Type B pancreatic cell (in vitro differentiated cells): ENCODE measurements around the gene NT5DC3. TPM values are rescaled to one million over a fixed set of nuclear protein-coding genes. Genes with fewer than 3 reads are reported as not detected.

Experiments used
- DNase-seq: peaks from one replicate; pipeline ENCODE4 v3.0.0; 2021; ENCODE audit warnings: mixed read lengths; ENCODE audit not compliant: unreplicated experiment; ENCODE audit errors: extremely low spot score
- H3K27ac Mint-ChIP-seq: 2 replicates; pipeline ENCODE4 v1.8.0; 2021; ENCODE audit warnings: mild to moderate bottlenecking, mixed read lengths
- H3K27me3 Mint-ChIP-seq: 2 replicates; pipeline ENCODE4 v1.8.0; 2021; ENCODE audit warnings: mixed read lengths
- H3K36me3 Mint-ChIP-seq: 2 replicates; pipeline ENCODE4 v1.8.0; 2021; ENCODE audit warnings: mixed read lengths
- H3K4me1 Mint-ChIP-seq: one replicate; pipeline ENCODE4 v1.8.0; 2021; ENCODE audit warnings: mixed read lengths; ENCODE audit not compliant: unreplicated experiment
- H3K4me3 Mint-ChIP-seq: 2 replicates; pipeline ENCODE4 v1.8.0; 2021; ENCODE audit warnings: mild to moderate bottlenecking, mixed read lengths
- H3K9me3 Mint-ChIP-seq: 2 replicates; pipeline ENCODE4 v1.8.0; 2021; ENCODE audit warnings: mixed read lengths
- CTCF ChIP-seq: fragments of 200-600 bp; sonication (generic); conservative IDR thresholded peaks from 2 replicates; pipeline ENCODE4 v1.5.0; 2021; ENCODE audit warnings: antibody characterized with exemption, mild to moderate bottlenecking
- total RNA-seq: library from RNA; stranded (reverse); gene quantifications from 2 replicates; pipeline ENCODE4 v1.2.1, GENCODE V29; 2021; ENCODE audit warnings: low replicate concordance

NT5DC3 gene
- total RNA-seq, 1 donor from 2014 or later = 16.3 TPM

- peak; percentile 48 for TF ChIP-seq CTCF
- Mint-ChIP-seq H3K4me3 (no peak overlapping the region), H3K27me3 (no peaks in the 10 kb centered on the region), H3K27ac (no peak overlapping the region), H3K9me3 (no peaks in the 10 kb centered on the region), H3K4me1 (no peaks in the 10 kb centered on the region), H3K36me3 (no peaks in the 10 kb centered on the region)
- no peak for DNase-seq
These were observed 89.9 kb downstream of the NT5DC3 start for GRCh38 chr12:103751171-103751570.

GRCh38 chr12:103748875-103749274 is 92.2 kb downstream of the NT5DC3 start:
- Mint-ChIP-seq H3K4me1 (no peaks in the 10 kb centered on the region), H3K4me3 (no peak overlapping the region), H3K9me3 (no peaks in the 10 kb centered on the region), H3K27me3 (no peaks in the 10 kb centered on the region), H3K27ac (no peak overlapping the region), H3K36me3 (no peaks in the 10 kb centered on the region)
- TF ChIP-seq CTCF = no peak
- no peak for DNase-seq

- H3K4me3 Mint-ChIP-seq = no peak overlapping the region
- no peaks in the 10 kb centered on the region for H3K36me3 Mint-ChIP-seq
- H3K9me3 Mint-ChIP-seq = no peaks in the 10 kb centered on the region
- no peaks in the 10 kb centered on the region for H3K4me1 Mint-ChIP-seq
- no peak for DNase-seq
- H3K27me3 Mint-ChIP-seq = no peaks in the 10 kb centered on the region
- H3K27ac Mint-ChIP-seq = peak overlapping the region; percentile 36
- no peak for TF ChIP-seq CTCF
These were observed 93.0 kb downstream of the NT5DC3 start for GRCh38 chr12:103748002-103748401.

- Mint-ChIP-seq H3K36me3 (no peaks in the 10 kb centered on the region), H3K27me3 (no peaks in the 10 kb centered on the region), H3K9me3 (no peaks in the 10 kb centered on the region), H3K4me3 (no peak overlapping the region), H3K4me1 (no peaks in the 10 kb centered on the region), H3K27ac (no peak overlapping the region)
- TF ChIP-seq CTCF = no peak
- no peak for DNase-seq
These were observed 95.1 kb downstream of the NT5DC3 start for GRCh38 chr12:103745962-103746361.

- no peaks in the 10 kb centered on the region for H3K9me3 Mint-ChIP-seq
- DNase-seq = no peak
- no peak overlapping the region for H3K4me3 Mint-ChIP-seq
- H3K27ac Mint-ChIP-seq = no peak overlapping the region
- TF ChIP-seq CTCF = no peak
- H3K27me3 Mint-ChIP-seq = no peaks in the 10 kb centered on the region
- no peaks in the 10 kb centered on the region for H3K4me1 Mint-ChIP-seq
- no peaks in the 10 kb centered on the region for H3K36me3 Mint-ChIP-seq
These were observed 97.2 kb downstream of the NT5DC3 start for GRCh38 chr12:103743788-103744187.

- DNase-seq = no peak
- H3K4me1 Mint-ChIP-seq = no peaks in the 10 kb centered on the region
These were observed 98.6 kb downstream of the NT5DC3 start for GRCh38 chr12:103742349-103742932.

More at GRCh38 chr12:103742349-103742932, 98.6 kb downstream of the NT5DC3 start:
- peaks cover 4% of the 10 kb centered on the region for H3K27me3 Mint-ChIP-seq
- no peak overlapping the region for H3K27ac Mint-ChIP-seq
- TF ChIP-seq CTCF = no peak
- no peaks in the 10 kb centered on the region for H3K36me3 Mint-ChIP-seq
- no peaks in the 10 kb centered on the region for H3K9me3 Mint-ChIP-seq
- no peak overlapping the region for H3K4me3 Mint-ChIP-seq
